A549 (cell line): Measurements from ENCODE around the gene P4HA1.

Experiments used
- BHLHE40 ChIP-seq: IDR thresholded peaks from 2 replicates; pipeline ENCODE4 v1.6.1; 2012; ENCODE audit warnings: low read depth, low read length, inconsistent platforms
- CHD2 ChIP-seq: fragments of 150-350 bp; IDR thresholded peaks from 2 replicates; pipeline ENCODE4 v1.6.1; 2014; ENCODE audit warnings: low read length; ENCODE audit not compliant: partially characterized antibody
- EP300 ChIP-seq, 2 experiments: fragments of >200 bp; sonication (Bioruptor Twin); formaldehyde crosslinking; IDR thresholded peaks; 2 replicates in 1 of 2; 3 replicates in 1 of 2; pipeline ENCODE4 v1.6.1; 2016 to 2017
- GATA3 ChIP-seq: IDR thresholded peaks from 2 replicates; pipeline ENCODE4 v1.6.1; 2012; ENCODE audit warnings: borderline replicate concordance
- HOXA7 ChIP-seq: fragments of 250-450 bp; sonication (Bioruptor Pico); IDR thresholded peaks from 2 replicates; pipeline ENCODE4 v1.5.0; 2020; ENCODE audit warnings: mild to moderate bottlenecking, moderate library complexity
- MAZ ChIP-seq: fragments of 150-350 bp; IDR thresholded peaks from 2 replicates; pipeline ENCODE4 v1.6.1; 2014; ENCODE audit warnings: antibody characterized with exemption, low read depth, low read length, borderline replicate concordance
- RCOR1 ChIP-seq: fragments of 150-350 bp; IDR thresholded peaks from 2 replicates; pipeline ENCODE4 v1.6.1; 2014; ENCODE audit warnings: antibody characterized with exemption, low read length, low read depth
- RFX5 ChIP-seq: fragments of 450-650 bp; IDR thresholded peaks from 2 replicates; pipeline ENCODE4 v1.7.1; 2014; ENCODE audit warnings: antibody characterized with exemption, mild to moderate bottlenecking, moderate library complexity
- ZNF302 ChIP-seq: fragments of 250-450 bp; sonication (Bioruptor Pico); IDR thresholded peaks from 2 replicates; pipeline ENCODE4 v1.9.0; 2021; ENCODE audit warnings: inconsistent platforms, mild to moderate bottlenecking, moderate library complexity
- TF ChIP-seq, protein P1 (sequence below): fragments of >200 bp; sonication (Bioruptor Twin); formaldehyde crosslinking; IDR thresholded peaks from 3 replicates; pipeline ENCODE4 v1.5.1; 2016
- TF ChIP-seq, protein P2 (sequence below): fragments of 200-600 bp; sonication (generic); IDR thresholded peaks from 2 replicates; pipeline ENCODE4 v1.6.1; 2016; ENCODE audit warnings: antibody characterized with exemption, mild to moderate bottlenecking, moderate library complexity

DNA sequence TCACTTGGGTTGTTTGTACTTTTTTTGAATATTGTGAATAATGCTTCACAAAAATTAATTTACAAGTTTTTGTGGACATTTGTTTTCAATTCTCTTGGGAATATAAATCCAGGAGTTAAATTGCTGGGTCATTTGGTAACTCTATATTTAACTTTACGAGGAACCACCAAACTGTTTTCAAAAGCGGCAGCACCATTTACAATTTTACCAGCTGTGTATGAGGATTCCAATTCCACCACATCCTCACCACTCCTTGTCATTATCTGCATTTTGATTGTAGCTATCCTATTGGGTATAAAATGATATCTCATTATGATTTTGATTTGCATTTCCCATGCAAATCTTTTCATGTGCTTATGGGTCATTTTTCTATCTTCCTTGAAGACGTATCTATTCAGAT lies 9.6 kb upstream of the P4HA1 start:
- TF ChIP-seq BHLHE40 (no peak), GATA3 (no peak), ZNF302 (CRISPR knock-in tag) (no peak), EP300 (IDR thresholded peaks at IDR 0.05) (no peak), HOXA7 (CRISPR knock-in tag) (no peak), MAZ (no peak), RFX5 (no peak), RCOR1 (no peak), CHD2 (no peak)
- TF ChIP-seq, protein P1, sequence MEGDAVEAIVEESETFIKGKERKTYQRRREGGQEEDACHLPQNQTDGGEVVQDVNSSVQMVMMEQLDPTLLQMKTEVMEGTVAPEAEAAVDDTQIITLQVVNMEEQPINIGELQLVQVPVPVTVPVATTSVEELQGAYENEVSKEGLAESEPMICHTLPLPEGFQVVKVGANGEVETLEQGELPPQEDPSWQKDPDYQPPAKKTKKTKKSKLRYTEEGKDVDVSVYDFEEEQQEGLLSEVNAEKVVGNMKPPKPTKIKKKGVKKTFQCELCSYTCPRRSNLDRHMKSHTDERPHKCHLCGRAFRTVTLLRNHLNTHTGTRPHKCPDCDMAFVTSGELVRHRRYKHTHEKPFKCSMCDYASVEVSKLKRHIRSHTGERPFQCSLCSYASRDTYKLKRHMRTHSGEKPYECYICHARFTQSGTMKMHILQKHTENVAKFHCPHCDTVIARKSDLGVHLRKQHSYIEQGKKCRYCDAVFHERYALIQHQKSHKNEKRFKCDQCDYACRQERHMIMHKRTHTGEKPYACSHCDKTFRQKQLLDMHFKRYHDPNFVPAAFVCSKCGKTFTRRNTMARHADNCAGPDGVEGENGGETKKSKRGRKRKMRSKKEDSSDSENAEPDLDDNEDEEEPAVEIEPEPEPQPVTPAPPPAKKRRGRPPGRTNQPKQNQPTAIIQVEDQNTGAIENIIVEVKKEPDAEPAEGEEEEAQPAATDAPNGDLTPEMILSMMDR: no peak
- TF ChIP-seq, protein P2, sequence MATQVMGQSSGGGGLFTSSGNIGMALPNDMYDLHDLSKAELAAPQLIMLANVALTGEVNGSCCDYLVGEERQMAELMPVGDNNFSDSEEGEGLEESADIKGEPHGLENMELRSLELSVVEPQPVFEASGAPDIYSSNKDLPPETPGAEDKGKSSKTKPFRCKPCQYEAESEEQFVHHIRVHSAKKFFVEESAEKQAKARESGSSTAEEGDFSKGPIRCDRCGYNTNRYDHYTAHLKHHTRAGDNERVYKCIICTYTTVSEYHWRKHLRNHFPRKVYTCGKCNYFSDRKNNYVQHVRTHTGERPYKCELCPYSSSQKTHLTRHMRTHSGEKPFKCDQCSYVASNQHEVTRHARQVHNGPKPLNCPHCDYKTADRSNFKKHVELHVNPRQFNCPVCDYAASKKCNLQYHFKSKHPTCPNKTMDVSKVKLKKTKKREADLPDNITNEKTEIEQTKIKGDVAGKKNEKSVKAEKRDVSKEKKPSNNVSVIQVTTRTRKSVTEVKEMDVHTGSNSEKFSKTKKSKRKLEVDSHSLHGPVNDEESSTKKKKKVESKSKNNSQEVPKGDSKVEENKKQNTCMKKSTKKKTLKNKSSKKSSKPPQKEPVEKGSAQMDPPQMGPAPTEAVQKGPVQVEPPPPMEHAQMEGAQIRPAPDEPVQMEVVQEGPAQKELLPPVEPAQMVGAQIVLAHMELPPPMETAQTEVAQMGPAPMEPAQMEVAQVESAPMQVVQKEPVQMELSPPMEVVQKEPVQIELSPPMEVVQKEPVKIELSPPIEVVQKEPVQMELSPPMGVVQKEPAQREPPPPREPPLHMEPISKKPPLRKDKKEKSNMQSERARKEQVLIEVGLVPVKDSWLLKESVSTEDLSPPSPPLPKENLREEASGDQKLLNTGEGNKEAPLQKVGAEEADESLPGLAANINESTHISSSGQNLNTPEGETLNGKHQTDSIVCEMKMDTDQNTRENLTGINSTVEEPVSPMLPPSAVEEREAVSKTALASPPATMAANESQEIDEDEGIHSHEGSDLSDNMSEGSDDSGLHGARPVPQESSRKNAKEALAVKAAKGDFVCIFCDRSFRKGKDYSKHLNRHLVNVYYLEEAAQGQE: no peak
